ENCODE measurements around the gene AARS2. TPM values are rescaled to one million over a fixed set of nuclear protein-coding genes. Genes with fewer than 3 reads are reported as not detected.
A peak's percentile ranks its signal among the peaks of the same experiment; 100 is the strongest.

The AARS2 gene
- total RNA-seq, 1 donor from 2014 or later: 28.8 TPM

GRCh38 chr6:44270526-44271405 lies 42.4 kb downstream of the AARS2 start:
- DNase-seq (ENCODE audit: low spot score, unreplicated experiment): peak; percentile 56
- H3K4me3 Mint-ChIP-seq (ENCODE audit: low read depth): peak overlapping the region; percentile 73
- TF ChIP-seq CTCF (IDR thresholded peaks at IDR 0.05; ENCODE audit: unreplicated experiment): no peak
- peaks cover 50% of the 10 kb centered on the region for H3K27me3 Mint-ChIP-seq
- peaks cover 2% of the 10 kb centered on the region for H3K4me1 Mint-ChIP-seq (ENCODE audit: low read depth)
- H3K36me3 Mint-ChIP-seq (ENCODE audit: insufficient read depth): peaks cover 5% of the 10 kb centered on the region
- no peaks in the 10 kb centered on the region for H3K9me3 Mint-ChIP-seq (ENCODE audit: low read depth)
- H3K27ac Mint-ChIP-seq: no peak overlapping the region

GRCh38 chr6:44269921-44270525 lies 43.1 kb downstream of the AARS2 start, which contains the start of gene TMEM151B:
TSS of gene TMEM151B (plus strand) at chr6:44270450. CDS start at chr6:44270743, 293 bp downstream.
- H3K27me3 Mint-ChIP-seq: peaks cover 50% of the 10 kb centered on the region
- no peaks in the 10 kb centered on the region for H3K9me3 Mint-ChIP-seq (ENCODE audit: low read depth)
- H3K4me3 Mint-ChIP-seq (ENCODE audit: low read depth): peak within 1 kb of the TSS; percentile 73
- H3K27ac Mint-ChIP-seq: peak within 1 kb of the TSS; percentile 3
- no peak for TF ChIP-seq CTCF (IDR thresholded peaks at IDR 0.05; ENCODE audit: unreplicated experiment)
- peaks cover 2% of the 10 kb centered on the region for H3K4me1 Mint-ChIP-seq (ENCODE audit: low read depth)
- no peak for DNase-seq (ENCODE audit: low spot score, unreplicated experiment)
- H3K36me3 Mint-ChIP-seq (ENCODE audit: insufficient read depth): peaks cover 5% of the 10 kb centered on the region

DNA sequence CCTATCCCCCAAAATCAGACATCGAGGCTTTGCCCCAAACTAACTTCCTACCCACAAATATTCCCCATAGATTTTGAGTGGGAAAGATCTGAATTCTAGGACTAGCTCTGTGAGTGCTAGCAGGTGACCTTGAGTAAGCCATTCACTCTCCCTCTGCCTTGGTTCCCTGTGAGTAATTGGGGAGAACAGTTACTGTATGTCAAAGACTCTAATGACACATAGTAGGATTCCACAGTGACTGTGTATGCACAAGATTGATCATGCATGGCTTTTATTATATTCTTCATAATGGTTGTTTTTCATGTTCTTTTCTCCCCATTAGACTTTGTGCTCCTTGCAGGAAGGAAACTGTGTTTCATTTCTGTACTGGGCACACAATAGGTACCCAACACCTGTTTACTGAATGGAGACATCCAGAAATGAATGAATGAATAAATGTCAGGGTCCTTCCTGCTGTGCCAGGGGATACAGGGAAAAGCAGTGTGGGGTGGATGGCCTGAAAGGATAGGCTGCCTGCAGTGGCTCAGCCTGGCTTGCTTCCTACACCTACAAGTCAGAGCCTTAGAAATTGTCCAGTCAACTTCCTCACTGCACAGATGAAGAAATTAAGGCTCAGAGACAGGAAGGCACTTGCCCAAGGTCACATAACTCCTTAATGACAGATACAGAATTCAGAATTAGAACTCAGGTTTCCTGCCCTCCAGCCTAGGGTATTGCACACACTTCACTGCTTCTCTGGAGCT lies 43.8 kb downstream of the AARS2 start:
- peaks cover 48% of the 10 kb centered on the region for H3K27me3 Mint-ChIP-seq
- H3K4me3 Mint-ChIP-seq (ENCODE audit: low read depth): peak overlapping the region; percentile 69
- TF ChIP-seq CTCF (IDR thresholded peaks at IDR 0.05; ENCODE audit: unreplicated experiment): no peak
- no peak overlapping the region for H3K27ac Mint-ChIP-seq
- H3K4me1 Mint-ChIP-seq (ENCODE audit: low read depth): peaks cover 6% of the 10 kb centered on the region
- DNase-seq (ENCODE audit: low spot score, unreplicated experiment): no peak
- peaks cover 3% of the 10 kb centered on the region for H3K36me3 Mint-ChIP-seq (ENCODE audit: insufficient read depth)
- no peaks in the 10 kb centered on the region for H3K9me3 Mint-ChIP-seq (ENCODE audit: low read depth)

- peak; percentile 93 for TF ChIP-seq CTCF (IDR thresholded peaks at IDR 0.05; ENCODE audit: unreplicated experiment)
- H3K4me1 Mint-ChIP-seq (ENCODE audit: low read depth): peaks cover 14% of the 10 kb centered on the region
- DNase-seq (ENCODE audit: low spot score, unreplicated experiment): peak; percentile 66
- H3K4me3 Mint-ChIP-seq (ENCODE audit: low read depth): peak overlapping the region; percentile 35
- H3K27ac Mint-ChIP-seq: no peak overlapping the region
- H3K36me3 Mint-ChIP-seq (ENCODE audit: insufficient read depth): no peaks in the 10 kb centered on the region
- no peaks in the 10 kb centered on the region for H3K9me3 Mint-ChIP-seq (ENCODE audit: low read depth)
- H3K27me3 Mint-ChIP-seq: peaks cover 44% of the 10 kb centered on the region
These were observed 45.0 kb downstream of the AARS2 start for GRCh38 chr6:44268095-44268628.

DNA sequence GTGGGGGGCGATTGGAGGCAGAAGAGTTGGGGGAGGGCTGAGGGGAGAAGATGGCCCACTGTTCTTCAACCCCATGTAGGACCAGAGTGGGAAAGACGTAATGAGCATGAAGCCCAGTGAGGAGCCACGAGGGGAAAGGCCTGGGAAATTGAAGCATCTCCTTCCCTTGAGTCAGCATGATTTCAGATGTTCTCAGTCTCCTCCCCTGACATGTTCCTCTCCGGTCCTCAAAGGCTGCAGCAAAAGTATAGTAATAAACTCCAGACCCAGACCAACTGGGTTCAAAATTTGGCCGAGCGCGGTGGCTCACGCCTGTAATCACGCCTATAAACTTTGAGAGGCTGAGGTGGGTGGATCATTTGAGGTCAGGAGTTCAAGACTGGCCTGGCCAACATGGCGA lies 45.9 kb downstream of the AARS2 start:
- Mint-ChIP-seq H3K4me3 (ENCODE audit: low read depth) (no peak overlapping the region), H3K9me3 (ENCODE audit: low read depth) (no peaks in the 10 kb centered on the region), H3K4me1 (ENCODE audit: low read depth) (peaks cover 14% of the 10 kb centered on the region), H3K27me3 (peaks cover 36% of the 10 kb centered on the region), H3K36me3 (ENCODE audit: insufficient read depth) (no peaks in the 10 kb centered on the region), H3K27ac (no peak overlapping the region)
- DNase-seq (ENCODE audit: low spot score, unreplicated experiment): no peak
- TF ChIP-seq CTCF (IDR thresholded peaks at IDR 0.05; ENCODE audit: unreplicated experiment): no peak
